Glutamatergic neuron (in vitro differentiated cells): ENCODE results near the gene LSM12. TPM values are rescaled to one million over a fixed set of nuclear protein-coding genes. Genes with fewer than 3 reads are reported as not detected.

Experiments used
- DNase-seq: peaks from one replicate; pipeline ENCODE4 v3.0.0; 2022
- H3K27ac Mint-ChIP-seq: one replicate; pipeline ENCODE4 v1.8.0; 2020; ENCODE audit warnings: mild to moderate bottlenecking, mixed read lengths, inconsistent platforms; ENCODE audit not compliant: unreplicated experiment
- H3K27me3 Mint-ChIP-seq: one replicate; pipeline ENCODE4 v1.8.0; 2020; ENCODE audit warnings: mild to moderate bottlenecking, moderate library complexity, mixed read lengths, inconsistent platforms; ENCODE audit not compliant: unreplicated experiment
- H3K36me3 Mint-ChIP-seq: one replicate; pipeline ENCODE4 v1.8.0; 2020; ENCODE audit warnings: mild to moderate bottlenecking, mixed read lengths, inconsistent platforms; ENCODE audit not compliant: unreplicated experiment
- H3K4me1 Mint-ChIP-seq: one replicate; pipeline ENCODE4 v1.8.0; 2020; ENCODE audit warnings: mild to moderate bottlenecking, low read depth, mixed read lengths, inconsistent platforms; ENCODE audit not compliant: unreplicated experiment
- H3K4me3 Mint-ChIP-seq: one replicate; pipeline ENCODE4 v1.8.0; 2020; ENCODE audit warnings: mild to moderate bottlenecking, mixed read lengths, inconsistent platforms; ENCODE audit not compliant: unreplicated experiment
- H3K9me3 Mint-ChIP-seq: one replicate; pipeline ENCODE4 v1.8.0; 2020; ENCODE audit warnings: mild to moderate bottlenecking, moderate library complexity, mixed read lengths, inconsistent platforms; ENCODE audit not compliant: unreplicated experiment
- CTCF ChIP-seq: fragments of 200-600 bp; sonication (generic); IDR thresholded peaks from one replicate; pipeline ENCODE4 v1.5.0; 2021; ENCODE audit not compliant: partially characterized antibody, unreplicated experiment
- total RNA-seq: library from RNA; stranded (reverse); fragmentation: NEBNext Ultra II Directional; extraction: Animal tissue kit (Norgen Biotek cat#: 25700); gene quantifications from one replicate; pipeline ENCODE4 v1.2.1, GENCODE V29; 2021; ENCODE audit not compliant: unreplicated experiment

LSM12 gene
- total RNA-seq, 1 donor from 2014 or later, result 57.9 TPM

- Mint-ChIP-seq H3K27ac (no peak overlapping the region), H3K4me3 (no peak overlapping the region)
Observed at GRCh38 chr17:43995150-43995471, 71.4 kb downstream of the LSM12 start.

GRCh38 chr17:43994272-43995149, 72.0 kb downstream of the LSM12 start:
- no peak overlapping the region for H3K27ac Mint-ChIP-seq
- H3K9me3 Mint-ChIP-seq, result no peaks in the 10 kb centered on the region
- no peak overlapping the region for H3K4me3 Mint-ChIP-seq
- H3K4me1 Mint-ChIP-seq, result peaks cover 2% of the 10 kb centered on the region
- peaks cover 1% of the 10 kb centered on the region for H3K27me3 Mint-ChIP-seq
- no peaks in the 10 kb centered on the region for H3K36me3 Mint-ChIP-seq
- TF ChIP-seq CTCF, result peak; percentile 93
- peak; percentile 82 for DNase-seq

More at GRCh38 chr17:43995150-43995471, 71.4 kb downstream of the LSM12 start:
- Mint-ChIP-seq H3K4me1 (peaks cover 2% of the 10 kb centered on the region), H3K9me3 (peaks cover 1% of the 10 kb centered on the region), H3K36me3 (no peaks in the 10 kb centered on the region), H3K27me3 (peaks cover 3% of the 10 kb centered on the region)
- TF ChIP-seq CTCF, result peak; percentile 54
- DNase-seq, result no peak

GRCh38 chr17:43992641-43993040, 73.8 kb downstream of the LSM12 start:
- H3K9me3 Mint-ChIP-seq, result peaks cover 3% of the 10 kb centered on the region
- H3K36me3 Mint-ChIP-seq, result no peaks in the 10 kb centered on the region
- peaks cover 3% of the 10 kb centered on the region for H3K27me3 Mint-ChIP-seq
- no peak overlapping the region for H3K27ac Mint-ChIP-seq
- H3K4me3 Mint-ChIP-seq, result no peak overlapping the region
- TF ChIP-seq CTCF, result no peak
- DNase-seq, result no peak
- peaks cover 6% of the 10 kb centered on the region for H3K4me1 Mint-ChIP-seq

GRCh38 chr17:43988301-43988700, 78.2 kb downstream of the LSM12 start:
- no peak for TF ChIP-seq CTCF
- peaks cover 5% of the 10 kb centered on the region for H3K27me3 Mint-ChIP-seq
- H3K4me1 Mint-ChIP-seq, result peaks cover 15% of the 10 kb centered on the region
- H3K4me3 Mint-ChIP-seq, result peak overlapping the region; percentile 8
- no peak overlapping the region for H3K27ac Mint-ChIP-seq
- DNase-seq, result no peak
- H3K36me3 Mint-ChIP-seq, result no peaks in the 10 kb centered on the region
- H3K9me3 Mint-ChIP-seq, result peaks cover 7% of the 10 kb centered on the region
